Colonic mucosa (tissue), 4 donors: ENCODE measurements around the gene IDUA. TPM values are rescaled to one million over a fixed set of nuclear protein-coding genes. Genes with fewer than 3 reads are reported as not detected.

Source experiments
- DNase-seq: peaks from one replicate; pipeline ENCODE4 v3.0.0-alpha.2; 2020
- H3K27ac ChIP-seq: fragments of 200-600 bp; one replicate; pipeline ENCODE4 v1.8.0; 2021
- H3K27me3 ChIP-seq: fragments of 200-600 bp; one replicate; pipeline ENCODE4 v1.8.0; 2021
- H3K36me3 ChIP-seq: fragments of 200-600 bp; one replicate; pipeline ENCODE4 v1.8.0; 2021
- H3K4me1 ChIP-seq: fragments of 200-600 bp; one replicate; pipeline ENCODE4 v1.8.0; 2021; ENCODE audit warnings: mild to moderate bottlenecking
- H3K4me3 ChIP-seq: fragments of 200-600 bp; one replicate; pipeline ENCODE4 v1.8.0; 2021
- H3K9ac ChIP-seq, 2 donors: one replicate each; pipeline ENCODE4 v1.7.0; 2013; ENCODE audit warnings: control low read depth in 2 of 2, low read depth in 2 of 2, low read length in 2 of 2
- H3K9me3 ChIP-seq: fragments of 200-600 bp; one replicate; pipeline ENCODE4 v1.8.0; 2021
- CTCF ChIP-seq: fragments of 200-600 bp; IDR thresholded peaks from one replicate; pipeline ENCODE4 v1.8.0; 2022; ENCODE audit warnings: antibody characterized with exemption, mild to moderate bottlenecking
- intact Hi-C: fragments of 100-400 bp; cut with DNase I; formaldehyde crosslinking; loops from one replicate; pipeline ENCODE4 v1.14.1; 2022
- total RNA-seq, 2 donors: library from RNA; stranded (reverse); fragmentation: NEBNext Ultra II Directional in 1 of 2; extraction: Animal tissue kit (Norgen Biotek cat#: 25700) in 1 of 2; gene quantifications; one replicate each; pipeline ENCODE4 v1.2.1, GENCODE V29; 2021
- donor health status: healthy.
- donor health status: DM: no; HTN: no; CAD: no.
- donor health status: DM: no; HTN: no; CAD: no.

The IDUA gene
- total RNA-seq, 2 donors from 2014 or later = 18.8 to 22.4 TPM

GRCh38 chr4:1039493-1040343 lies 52.9 kb downstream of the IDUA start:
- H3K4me1 ChIP-seq = peaks cover 4% of the 10 kb centered on the region
- TF ChIP-seq CTCF = no peak
- intact Hi-C loops = no loop called here
- H3K27me3 ChIP-seq = peaks cover 9% of the 10 kb centered on the region
- no peak overlapping the region for H3K27ac ChIP-seq
- no peak overlapping the region for H3K4me3 ChIP-seq
- H3K36me3 ChIP-seq = no peaks in the 10 kb centered on the region
- no peak for DNase-seq
- H3K9ac ChIP-seq = peak overlapping the region in 1 of 2 donors; percentile 43
- H3K9me3 ChIP-seq = no peaks in the 10 kb centered on the region

GRCh38 chr4:1040344-1041146 lies 53.7 kb downstream of the IDUA start:
- Histone ChIP-seq H3K27ac (no peak overlapping the region), H3K27me3 (peaks cover 14% of the 10 kb centered on the region), H3K4me1 (peaks cover 4% of the 10 kb centered on the region), H3K4me3 (no peak overlapping the region), H3K9ac (no peak overlapping the region), H3K9me3 (no peaks in the 10 kb centered on the region), H3K36me3 (no peaks in the 10 kb centered on the region)
- intact Hi-C loops = no loop called here
- no peak for TF ChIP-seq CTCF
- no peak for DNase-seq

GRCh38 chr4:1041147-1041935 lies 54.5 kb downstream of the IDUA start:
- peaks cover 4% of the 10 kb centered on the region for H3K4me1 ChIP-seq
- no peak overlapping the region for H3K9ac ChIP-seq
- intact Hi-C loops = no loop called here
- no peak for TF ChIP-seq CTCF
- no peak overlapping the region for H3K27ac ChIP-seq
- H3K36me3 ChIP-seq = no peaks in the 10 kb centered on the region
- H3K4me3 ChIP-seq = no peak overlapping the region
- no peaks in the 10 kb centered on the region for H3K9me3 ChIP-seq
- no peak for DNase-seq
- H3K27me3 ChIP-seq = peaks cover 14% of the 10 kb centered on the region

- Histone ChIP-seq H3K9me3 (no peaks in the 10 kb centered on the region), H3K9ac (no peak overlapping the region), H3K27me3 (peaks cover 14% of the 10 kb centered on the region), H3K4me3 (no peak overlapping the region), H3K4me1 (peaks cover 6% of the 10 kb centered on the region), H3K36me3 (no peaks in the 10 kb centered on the region), H3K27ac (no peak overlapping the region)
- no peak for DNase-seq
- intact Hi-C loops = no loop called here
- TF ChIP-seq CTCF = no peak
These were observed 55.1 kb downstream of the IDUA start for GRCh38 chr4:1041936-1042330.
